Measurements from ENCODE around the gene MRC2.
A peak's percentile ranks its signal among the peaks of the same experiment; 100 is the strongest.

The MRC2 gene

DNA sequence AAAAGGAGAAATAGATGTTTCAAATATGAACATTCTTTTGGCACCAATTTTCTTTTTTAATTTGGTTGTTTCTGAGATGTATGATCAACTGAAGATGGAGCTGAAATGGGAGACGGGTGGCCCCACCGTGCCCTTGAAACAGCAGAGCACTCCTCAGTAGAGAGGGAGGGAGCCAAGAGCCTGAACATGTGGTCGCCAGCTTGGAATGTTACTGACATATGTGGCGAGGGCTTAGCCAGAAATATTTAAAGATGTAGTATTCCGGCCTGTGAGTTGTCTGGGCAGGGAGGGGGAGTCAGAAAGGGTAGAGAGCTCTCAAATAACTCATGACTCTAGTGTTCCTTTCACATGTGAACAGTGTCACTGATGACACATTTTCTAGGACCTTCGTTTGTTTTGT is 13.3 kb upstream of the MRC2 start:
- DNase-seq = no peak

DNA sequence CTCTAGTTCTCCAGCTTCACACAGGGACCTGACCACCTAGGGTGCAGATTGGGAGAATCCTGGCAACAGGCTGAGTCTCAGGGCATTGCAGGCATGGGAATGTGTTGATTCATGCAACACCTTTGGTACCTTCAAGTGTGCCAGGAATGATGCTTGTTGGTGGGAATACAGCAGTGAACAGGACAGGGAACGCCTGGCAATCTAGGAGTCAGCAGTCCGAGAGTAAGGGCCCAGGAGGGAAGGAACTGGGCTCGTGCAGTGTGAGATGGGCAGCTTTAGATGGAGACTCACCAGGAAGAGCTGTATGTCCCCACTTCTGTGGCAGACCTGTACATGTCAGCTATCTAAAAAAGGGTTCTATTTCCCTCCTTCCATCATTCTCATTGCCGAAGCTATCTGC is 12.0 kb upstream of the MRC2 start:
- no peak for DNase-seq

DNA sequence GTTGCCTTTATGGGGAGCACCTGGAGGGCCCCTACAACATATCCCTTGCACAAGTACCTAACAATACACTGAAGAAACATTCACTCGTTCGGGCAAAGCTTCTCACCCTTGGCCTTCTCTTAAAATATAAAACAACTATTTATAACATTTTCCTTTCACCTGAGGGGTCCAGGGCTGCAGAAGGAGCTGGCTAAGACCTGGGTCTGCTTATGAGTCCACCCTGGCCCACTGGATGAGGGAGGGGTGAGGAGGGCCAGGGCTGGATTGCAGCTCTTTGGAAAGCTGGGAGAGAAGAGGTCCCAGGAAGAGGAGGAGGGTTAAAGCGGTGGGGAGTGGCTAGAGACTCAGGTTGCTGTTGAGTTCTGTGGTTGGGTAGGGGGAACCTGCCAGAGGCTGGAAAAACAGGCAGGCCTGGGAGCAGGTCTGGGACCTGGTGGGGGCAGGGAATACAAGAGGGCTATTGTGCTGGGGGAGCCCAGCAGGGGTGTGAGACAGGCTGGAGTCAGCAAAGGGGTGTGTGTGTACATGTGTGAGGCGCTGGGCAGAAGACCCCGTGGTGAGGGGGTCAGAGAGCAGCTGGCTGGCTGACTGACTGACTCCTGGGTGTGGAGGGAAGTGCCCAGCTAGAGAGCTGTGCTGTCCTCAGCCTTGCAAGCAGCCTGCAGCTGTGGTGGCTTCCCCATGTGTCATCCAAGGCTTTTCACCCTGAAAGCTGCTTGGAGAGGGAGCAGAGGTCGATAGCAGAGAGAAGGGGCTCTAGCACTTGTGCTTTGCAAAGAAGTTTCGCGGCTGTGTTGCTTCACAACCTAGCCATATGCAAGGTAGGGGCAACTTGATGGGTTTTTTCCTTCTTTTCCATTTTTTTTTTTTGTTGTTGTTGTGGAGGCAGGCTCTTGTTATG is 10.2 kb upstream of the MRC2 start:
- no peak for DNase-seq

DNA sequence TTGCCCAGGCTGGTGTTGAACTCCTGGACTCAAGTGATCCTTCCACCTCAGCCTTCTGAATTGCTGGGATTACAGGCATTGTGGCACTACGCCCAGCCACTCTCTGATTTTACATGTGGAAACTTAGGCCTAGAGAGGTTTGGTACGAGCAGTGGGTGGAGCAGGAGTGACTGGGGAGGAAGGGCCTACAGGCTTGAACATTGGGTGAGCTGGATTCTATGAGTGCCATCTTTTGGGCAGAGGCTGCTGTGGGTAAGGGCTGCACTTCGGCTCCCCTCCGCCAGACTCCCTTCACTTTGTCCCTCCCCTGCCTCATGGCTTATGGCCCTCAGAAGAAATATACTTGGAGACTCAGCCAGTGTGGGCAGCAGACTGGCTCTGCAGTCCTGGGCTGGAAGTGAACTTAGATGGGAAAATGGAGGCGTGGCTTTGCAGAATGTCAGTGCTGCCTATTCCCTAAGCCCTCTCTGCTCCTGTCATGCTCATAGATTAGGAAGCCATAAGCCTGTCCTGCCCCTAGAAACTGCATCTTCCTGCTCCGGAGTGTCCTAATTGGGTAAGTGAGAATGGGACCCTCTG is 9.5 kb upstream of the MRC2 start:
- no peak for DNase-seq

DNA sequence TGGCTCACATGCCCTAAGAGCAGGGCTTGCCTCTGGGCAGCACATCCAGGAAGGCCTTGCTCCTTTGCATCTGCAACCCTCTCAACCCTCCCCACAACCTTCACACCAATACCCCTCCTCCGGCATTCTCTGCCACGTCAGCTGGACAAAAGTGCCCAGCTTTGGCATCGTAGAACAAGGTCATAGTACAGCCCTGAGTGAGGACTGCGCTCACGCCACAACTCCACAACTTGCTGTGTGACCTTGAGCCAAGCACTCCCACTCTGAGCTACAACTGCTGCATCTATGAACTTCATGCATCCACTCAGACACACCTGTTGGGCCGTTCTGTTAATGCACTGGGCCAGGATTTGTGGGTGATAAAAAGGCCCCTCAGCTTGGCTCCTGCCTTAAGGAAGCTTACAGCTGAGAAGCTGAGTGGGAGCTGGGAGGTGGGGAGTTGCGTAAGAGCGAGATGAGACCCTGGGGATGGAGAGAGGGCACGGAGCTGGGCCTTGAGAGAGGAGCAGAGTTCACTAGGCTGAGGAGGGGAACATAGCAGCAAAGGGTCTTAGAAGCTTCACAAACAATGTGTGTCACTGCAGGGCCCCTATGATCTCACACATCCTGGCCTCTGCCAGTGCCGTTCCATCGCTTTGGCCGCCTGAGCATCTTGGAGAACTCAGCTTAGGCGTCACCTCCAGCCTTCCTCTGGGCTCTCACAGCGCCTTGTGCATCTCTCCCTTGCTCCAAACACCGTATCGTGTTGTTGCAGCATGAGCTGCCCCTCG is 8.6 kb upstream of the MRC2 start:
- no peak for DNase-seq

DNA sequence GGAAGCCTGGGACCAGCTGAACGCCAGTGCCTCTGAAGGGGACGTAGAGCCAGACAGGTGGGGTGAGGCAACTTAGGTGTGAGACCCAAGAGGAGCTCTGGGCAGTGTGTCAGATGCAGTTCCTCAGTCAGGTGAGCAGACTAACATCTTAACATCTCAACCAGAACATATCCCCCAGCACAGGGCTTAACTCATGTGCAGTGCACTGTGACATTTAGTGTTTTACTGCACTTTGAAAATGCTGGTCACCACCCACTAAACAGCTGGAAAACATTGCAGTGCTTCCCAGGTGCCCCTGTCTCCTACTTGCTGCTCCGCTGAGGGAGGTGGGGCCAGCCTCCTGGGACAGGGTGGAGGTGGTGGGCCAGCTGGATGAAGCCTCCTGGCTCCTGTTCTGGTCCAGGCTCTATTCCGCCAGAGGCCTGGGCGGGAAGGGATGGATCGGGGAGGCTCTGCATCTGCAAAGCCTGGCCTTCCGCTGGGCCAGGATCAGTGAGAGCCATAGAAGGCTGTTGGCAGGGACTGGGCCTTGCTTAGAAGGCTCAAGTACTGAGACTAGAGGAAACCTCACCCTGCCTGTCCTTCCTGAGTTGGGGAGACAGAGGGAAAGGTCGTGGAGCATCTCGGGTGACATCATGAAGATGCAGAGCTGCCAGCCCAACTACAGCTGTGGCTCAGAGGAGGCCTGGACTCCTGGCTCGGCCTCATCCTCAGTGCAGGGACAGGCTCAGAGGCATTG is 7.9 kb upstream of the MRC2 start:
- DNase-seq = no peak

DNA sequence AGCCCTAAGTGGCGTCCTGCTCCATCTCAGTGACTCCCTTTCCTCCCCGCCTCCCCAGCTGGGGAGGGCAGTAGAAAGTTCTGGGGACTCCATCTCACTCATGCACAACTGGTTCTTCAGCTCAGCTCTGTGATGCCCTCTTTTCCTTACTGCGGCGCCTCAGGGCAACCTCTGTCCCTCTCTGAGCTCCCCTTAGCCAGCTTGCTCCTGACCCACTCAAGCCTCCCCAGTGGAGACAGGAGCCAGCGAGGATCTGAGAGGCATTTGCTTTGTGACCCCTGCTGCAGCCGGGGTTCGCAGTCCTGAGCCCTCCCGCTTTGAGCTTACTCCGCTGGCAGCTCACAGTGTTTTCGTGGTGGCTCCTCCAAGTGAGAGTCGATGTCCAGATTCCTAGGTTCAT is 6.2 kb upstream of the MRC2 start:
- no peak for DNase-seq

DNA sequence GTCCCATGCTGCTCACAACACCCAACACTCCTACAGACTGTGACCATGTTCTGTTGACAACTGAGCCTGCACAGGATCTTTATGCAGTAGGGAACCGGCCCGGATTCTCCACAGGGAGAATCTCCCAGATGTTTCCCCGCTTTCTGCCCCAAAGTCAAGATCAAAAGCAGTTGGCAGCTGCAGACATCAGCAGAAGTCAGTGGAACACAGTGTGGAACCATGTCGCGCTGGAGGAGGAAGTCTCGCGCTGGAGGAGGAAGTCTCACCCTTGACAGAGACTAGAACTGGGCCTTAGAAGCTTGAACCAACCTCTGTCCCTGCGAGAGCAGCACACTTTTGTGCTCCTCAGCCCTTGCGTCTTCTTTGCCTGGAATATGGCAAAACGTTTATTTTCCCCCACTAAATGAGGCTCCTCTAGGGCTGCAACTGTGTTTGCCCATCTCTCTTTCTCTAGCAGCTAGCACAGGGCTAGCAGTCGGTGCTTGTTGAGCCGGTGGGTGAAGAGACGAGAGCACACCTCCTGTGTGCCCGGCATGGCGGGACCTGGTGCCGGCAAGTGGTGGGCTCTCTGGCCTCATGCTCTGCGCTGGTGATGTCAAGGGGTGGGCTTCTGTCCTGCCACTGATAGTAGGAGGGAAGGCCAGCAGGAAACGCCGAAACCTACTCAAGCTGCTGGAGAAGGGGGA is 2.1 kb upstream of the MRC2 start:
- DNase-seq = no peak

DNA sequence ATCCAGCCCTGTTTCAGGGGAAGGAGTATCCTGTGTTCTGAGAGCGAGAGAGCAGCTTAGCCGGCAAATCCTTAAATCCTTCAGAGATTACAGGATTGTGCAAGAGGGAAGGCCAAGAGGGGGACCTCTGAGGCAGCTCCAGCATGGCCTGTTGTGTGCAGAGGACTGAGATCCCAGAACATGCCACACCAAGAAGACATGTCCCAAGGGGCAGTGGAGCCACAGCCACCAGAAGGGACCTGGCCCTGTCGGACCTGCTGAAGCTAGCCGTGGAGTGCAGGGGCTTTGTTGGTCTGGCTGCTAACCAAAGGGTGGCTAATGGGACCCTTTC is 1.6 kb upstream of the MRC2 start:
- no peak for DNase-seq

DNA sequence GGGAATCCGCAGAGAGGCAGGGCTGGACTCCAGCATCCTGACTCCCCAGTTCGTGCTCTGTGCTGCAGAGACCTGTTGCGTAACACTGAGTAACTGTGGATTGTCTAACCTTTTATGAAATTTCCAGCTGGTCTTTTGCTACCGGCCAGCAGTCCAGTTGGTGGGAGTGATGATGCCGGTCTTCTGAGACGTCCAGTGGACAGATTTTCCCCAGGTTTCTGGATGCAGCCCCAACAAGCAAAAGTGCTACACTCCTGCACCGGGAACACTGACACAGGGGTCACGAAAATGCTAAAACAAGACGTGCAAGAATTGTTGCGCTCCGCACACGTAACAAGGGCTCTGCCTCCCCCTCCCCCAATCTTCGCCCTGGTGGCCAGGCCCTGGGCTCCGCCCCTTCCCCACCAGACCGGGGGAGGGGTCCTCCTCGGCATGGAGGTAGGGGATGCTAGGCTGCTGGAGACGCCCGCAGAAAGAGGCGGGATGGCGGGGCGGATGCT is 701 bp upstream of the MRC2 start:
- DNase-seq = peak in 4 of 56 donors; percentile 19 to 49 (median 36)

DNA sequence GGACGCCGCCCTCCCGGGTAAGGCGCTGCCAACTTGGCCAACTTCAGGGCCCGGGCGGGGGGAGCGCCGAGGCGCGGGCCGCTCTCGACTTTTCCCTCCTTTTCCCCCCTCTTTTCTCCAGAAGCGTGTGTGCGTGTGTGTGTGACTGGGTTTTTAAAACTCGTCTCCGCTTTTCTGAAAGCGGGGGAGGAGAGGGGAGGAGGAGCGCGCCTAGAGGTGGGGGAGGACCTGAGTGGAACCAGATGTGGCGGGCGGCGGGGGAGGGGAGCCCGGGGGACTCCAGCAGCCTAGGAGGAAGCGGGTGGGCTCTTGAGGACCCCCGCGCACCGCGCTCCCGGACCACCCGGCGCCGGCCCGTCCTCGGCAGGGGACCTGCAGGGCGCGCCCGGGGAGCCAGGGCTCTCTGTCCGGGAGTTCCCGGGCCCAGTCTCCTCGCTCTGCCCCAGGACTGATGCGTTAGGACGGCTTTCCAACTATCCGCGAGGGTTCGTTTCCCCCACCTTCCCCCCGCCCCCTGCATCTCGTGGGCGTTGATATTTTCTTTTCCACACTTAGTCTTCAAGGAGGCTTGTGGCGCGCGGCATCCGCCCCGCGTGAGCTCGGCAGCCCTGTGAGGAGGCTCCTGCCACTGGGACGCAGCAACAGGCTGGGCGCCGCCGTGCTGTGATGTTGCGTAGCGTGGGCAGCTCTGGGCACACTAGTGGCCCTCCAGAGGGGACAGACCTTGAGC is 599 bp downstream of the MRC2 start:
- DNase-seq = peak in 34 of 56 donors; percentile 16 to 77 (median 46)

DNA sequence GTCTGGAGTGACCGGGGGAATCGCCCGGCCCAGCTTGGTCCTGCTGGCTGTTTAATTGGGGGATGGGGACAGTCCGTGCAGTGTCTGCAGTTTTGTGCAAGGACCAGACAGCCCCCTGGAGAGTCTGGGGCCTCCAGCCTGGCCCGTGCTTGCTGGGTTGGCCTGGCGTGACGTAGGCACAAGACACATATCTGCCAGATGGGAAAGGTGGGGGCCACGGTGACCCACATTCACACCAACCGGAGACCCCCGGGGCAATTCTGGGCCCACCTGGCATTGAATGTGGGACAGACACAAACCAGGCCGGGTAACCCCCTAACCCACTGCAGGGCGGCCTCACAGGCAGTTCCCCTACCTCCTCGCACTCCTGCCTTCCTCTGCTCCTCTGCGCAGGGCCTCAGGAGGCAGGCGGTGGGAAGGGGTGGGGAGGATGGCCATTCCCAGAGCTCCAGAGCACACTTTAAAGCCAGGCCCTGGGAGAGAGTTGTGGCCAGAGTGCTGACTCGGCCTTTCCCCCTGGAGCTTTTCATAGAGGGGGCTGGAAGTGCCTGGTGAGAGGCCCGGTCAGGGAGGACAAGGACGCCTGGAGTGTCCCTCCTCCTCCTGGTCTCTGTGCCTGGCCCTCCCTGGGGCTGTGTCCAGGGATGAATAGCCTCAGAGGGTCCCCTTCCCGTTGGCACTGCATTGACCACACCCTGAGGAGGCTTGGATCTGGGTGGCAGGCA is 1.5 kb downstream of the MRC2 start:
- DNase-seq = no peak

DNA sequence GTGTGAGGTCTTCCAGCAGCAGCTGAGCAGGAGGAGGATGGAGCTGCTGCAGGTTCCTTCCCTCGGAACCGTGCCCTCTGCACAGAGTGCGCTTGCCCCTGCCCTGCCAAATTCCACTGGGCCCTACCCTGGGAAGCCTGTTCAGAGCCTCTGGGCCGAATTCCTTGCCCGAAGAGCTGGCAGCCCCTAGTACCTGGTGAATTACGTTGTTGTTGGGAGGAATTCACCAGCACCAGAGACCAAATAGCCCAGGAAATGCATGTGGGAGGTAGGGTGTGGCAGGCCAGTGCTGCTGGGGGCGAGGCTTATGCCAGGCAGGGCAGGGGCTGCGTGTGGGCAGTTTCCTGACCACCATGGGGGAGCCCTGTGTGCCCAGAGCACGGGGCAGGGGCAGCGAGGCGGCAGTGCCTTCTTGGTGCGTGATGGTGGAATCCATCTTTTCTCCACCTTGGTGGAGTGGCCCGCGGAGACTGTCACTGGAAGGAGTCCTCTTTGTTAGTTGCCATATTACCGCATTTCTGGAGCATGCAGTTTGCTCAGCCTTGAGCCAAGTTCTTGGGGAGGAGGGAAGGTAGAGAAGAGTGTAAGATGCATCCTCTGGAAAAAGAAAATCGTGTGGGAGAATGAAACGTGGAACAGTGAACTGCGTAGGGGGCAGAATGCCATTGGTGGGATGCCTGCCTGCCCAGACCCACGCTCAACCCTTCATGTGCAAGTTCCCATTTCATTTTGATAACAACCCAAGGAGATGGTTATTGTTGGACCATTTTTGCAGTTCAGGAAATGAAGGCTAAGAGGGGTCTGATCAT is 2.3 kb downstream of the MRC2 start:
- no peak for DNase-seq

DNA sequence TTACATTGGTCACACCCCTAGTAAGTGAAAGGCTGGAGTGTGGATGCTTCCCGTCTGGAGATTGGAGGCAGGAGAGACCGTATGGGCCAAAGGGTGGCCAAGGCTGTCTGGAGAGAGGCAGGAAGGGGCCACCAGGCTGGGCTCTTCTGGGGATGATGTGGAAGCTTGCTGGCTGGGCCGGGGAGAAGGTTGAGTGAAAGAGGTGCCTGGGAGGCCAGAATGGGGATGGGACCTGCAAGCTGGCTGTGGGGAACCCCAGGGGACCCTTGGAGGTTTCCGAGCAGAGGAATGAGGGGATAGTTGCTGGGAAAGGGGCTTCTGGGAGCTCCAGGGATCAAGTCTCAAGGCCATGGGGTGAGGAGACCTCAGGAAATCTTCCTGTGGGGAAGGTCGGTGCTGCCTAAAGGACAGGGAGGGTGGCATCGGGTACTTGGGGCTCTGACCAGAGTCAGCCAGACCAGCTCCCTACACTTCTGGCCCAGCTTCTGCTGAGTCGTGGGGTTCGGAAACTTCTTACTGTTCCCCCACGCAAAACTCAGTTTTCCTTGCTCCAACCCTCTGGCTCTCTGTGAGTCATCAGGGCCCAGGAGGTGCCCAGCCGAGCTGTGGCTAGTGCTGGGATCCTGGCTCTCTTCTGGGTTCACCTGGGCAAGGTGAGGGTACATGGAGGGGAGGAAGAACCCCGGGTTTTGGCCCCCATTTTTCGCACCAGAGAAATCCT is 3.1 kb downstream of the MRC2 start:
- no peak for DNase-seq

DNA sequence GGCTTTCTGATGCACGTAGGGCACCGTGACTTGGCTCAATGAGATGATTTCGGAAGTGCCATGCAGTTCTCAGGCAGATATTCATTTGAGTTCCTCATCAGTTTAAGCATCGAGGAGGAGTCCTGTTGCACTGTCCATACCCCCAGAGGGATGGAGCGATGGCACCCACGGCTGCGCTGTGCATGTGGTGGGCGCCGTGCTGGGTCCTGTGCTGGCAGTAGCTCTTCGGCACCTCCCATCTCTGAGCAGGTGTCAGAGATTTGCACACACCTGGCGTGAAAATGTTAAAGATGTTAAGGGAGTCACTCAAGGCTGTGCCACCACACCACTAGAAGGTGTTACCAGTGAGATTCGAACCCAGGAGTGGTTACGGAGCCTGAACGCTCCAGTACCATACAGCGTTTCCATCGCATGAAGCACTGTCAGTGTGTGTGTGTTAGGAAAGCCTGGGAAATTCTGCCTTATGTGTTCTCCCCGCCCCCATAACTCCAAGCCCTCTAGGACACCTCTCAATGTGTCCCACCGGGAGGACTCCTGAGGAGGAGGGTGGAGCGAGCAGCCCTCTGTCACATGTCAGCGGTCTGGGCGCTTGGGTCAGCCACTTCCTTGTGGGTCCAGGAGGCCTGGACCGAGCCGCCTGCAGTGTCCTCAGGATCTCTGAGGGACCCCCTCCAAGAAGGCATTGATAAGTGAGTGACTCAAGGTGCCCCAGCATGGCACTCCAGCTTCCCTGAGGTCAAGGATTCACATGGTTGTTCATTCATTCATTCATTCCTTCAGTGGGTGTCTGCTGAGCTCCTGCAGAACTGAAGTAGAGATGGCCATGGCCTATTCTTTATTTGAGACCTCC is 3.8 kb downstream of the MRC2 start:
- no peak for DNase-seq

DNA sequence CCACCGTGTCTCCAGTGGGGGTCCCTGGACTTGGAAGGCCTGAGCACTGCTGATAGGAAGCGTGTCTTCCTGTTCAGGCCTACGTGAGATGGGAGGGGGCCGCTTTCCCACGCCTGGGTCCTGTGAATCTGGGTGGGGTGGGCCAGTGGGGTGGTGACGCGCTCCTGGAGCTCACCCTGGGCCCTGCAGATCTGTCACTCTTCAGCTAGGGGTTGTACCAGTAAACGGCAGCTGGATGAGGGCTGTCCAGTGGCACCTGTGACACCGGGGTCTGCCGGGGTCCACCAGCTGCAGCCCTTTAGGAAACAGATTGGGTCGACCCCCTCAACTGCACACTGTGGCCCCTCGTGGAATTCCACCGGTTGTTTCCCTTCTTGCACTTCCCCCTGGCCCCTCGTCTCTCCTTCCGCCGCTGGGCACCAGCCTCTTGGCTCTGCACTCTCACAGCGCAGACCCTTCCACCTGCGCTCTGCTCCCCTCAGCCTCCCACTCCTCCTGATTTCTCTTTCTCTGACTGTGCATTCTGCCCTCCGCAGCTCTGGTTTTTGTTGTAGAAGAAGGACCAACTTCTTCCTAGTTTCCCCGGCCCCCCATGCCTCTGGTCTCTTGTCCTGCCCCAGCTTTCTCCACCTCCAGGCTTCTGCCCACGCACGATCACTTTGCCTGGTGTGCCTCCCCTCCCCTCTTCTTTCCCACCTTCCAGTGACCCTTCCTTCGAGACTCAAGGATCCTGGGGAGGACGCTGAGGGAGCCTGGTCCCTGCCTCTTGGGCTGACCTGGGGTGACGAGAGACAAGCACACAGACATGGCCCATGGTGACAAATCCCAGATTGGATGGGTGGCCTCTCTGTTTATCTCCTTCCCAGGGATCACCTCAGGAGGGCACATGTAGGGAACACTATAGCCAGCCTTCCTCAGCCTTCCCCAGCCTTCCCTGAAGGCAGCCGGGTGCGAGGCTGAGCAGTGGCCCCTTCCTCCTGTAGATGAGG is 4.8 kb downstream of the MRC2 start:
- DNase-seq = no peak
